A549 (cell line): Measurements from ENCODE around the gene JAKMIP2. TPM values are rescaled to one million over a fixed set of nuclear protein-coding genes. Genes with fewer than 3 reads are reported as not detected.
"Not testable (repeated sequence)": the region's sequence is repeated elsewhere in the genome, so short reads cannot be mapped to it uniquely, and the experiment has no call there.

Experiments used
- ATAC-seq, 2 experiments: fragments of 200-7000 bp in 1 of 2; fragments of >200 bp in 1 of 2; cut with Nextera tagmentation in 1 of 2; cut with Tn5 transposase in 1 of 2; 3 replicates each; pipeline versions ENCODE4 v1.8.0 to v1.9.1; 2018 to 2020; ENCODE audit warnings: mild to moderate bottlenecking in 1 of 2, moderate library complexity in 1 of 2
- CTCF ChIA-PET: fragments of 300-600 bp; sonication (Branson Sonifier 250); formaldehyde crosslinking; extraction: SDS; loops from one replicate; lab custom pipeline; 2021; ENCODE audit warnings: antibody characterized with exemption, inconsistent platforms; lab: Yijun Ruan, JAX
- POLR2A ChIA-PET: fragments of 350-600 bp; formaldehyde crosslinking; extraction: SDS; loops from one replicate; lab custom pipeline; 2021; ENCODE audit warnings: antibody characterized with exemption, inconsistent platforms; lab: Yijun Ruan, JAX
- DNase-seq, 2 experiments: peaks; one replicate each; pipeline versions ENCODE4 v3.0.0 to v3.0.0-alpha.2; 2011 to 2016; ENCODE audit warnings: low read depth in 1 of 2, low spot score in 1 of 2
- FAIRE-seq: peaks from 2 replicates; lab custom pipeline; 2011; peaks lifted over from hg19 to GRCh38; lab: Jason Lieb, UNC
- H3K27ac ChIP-seq, 2 experiments: fragments of >200 bp; sonication (Bioruptor Twin); formaldehyde crosslinking; 3 replicates each; pipeline ENCODE4 v1.5.1; 2016 to 2017
- H3K4me1 ChIP-seq: fragments of >200 bp; sonication (Bioruptor Twin); formaldehyde crosslinking; 3 replicates; pipeline ENCODE4 v1.6.1; 2016
- H3K4me2 ChIP-seq: fragments of >200 bp; sonication (Bioruptor Twin); formaldehyde crosslinking; 3 replicates; pipeline ENCODE4 v1.6.1; 2016
- H3K4me3 ChIP-seq: fragments of >200 bp; sonication (Bioruptor Twin); formaldehyde crosslinking; 3 replicates; pipeline ENCODE4 v1.5.1; 2016
- H3K9me3 ChIP-seq: fragments of >200 bp; sonication (Bioruptor Twin); formaldehyde crosslinking; 3 replicates; pipeline ENCODE4 v1.6.1; 2016
- CBX8 ChIP-seq: fragments of 200-600 bp; sonication (generic); IDR thresholded peaks from 2 replicates; pipeline ENCODE4 v1.6.1; 2016
- EHMT2 ChIP-seq: fragments of 200-600 bp; sonication (generic); IDR thresholded peaks from 2 replicates; pipeline ENCODE4 v1.6.1; 2016; ENCODE audit warnings: antibody characterized with exemption, low read depth, mild to moderate bottlenecking, moderate library complexity
- ESRRA ChIP-seq: fragments of 150-350 bp; IDR thresholded peaks from 2 replicates; pipeline ENCODE4 v1.6.1; 2014; ENCODE audit warnings: mild to moderate bottlenecking, low read length, borderline replicate concordance
- FOSB ChIP-seq: fragments of 250-450 bp; sonication (Bioruptor Pico); IDR thresholded peaks from 2 replicates; pipeline ENCODE4 v1.5.0; 2020; ENCODE audit warnings: mild to moderate bottlenecking, moderate library complexity
- HEYL ChIP-seq: fragments of 250-450 bp; sonication (Bioruptor Pico); IDR thresholded peaks from 2 replicates; pipeline ENCODE4 v1.8.0; 2021; ENCODE audit warnings: mild to moderate bottlenecking, moderate library complexity
- JUNB ChIP-seq: fragments of >200 bp; sonication (Bioruptor Twin); formaldehyde crosslinking; IDR thresholded peaks from 2 replicates; pipeline ENCODE4 v1.6.1; 2016
- MYC ChIP-seq: IDR thresholded peaks from 2 replicates; pipeline ENCODE4 v1.6.1; 2012; ENCODE audit warnings: mild to moderate bottlenecking, inconsistent platforms, low read length, improper control_type of control experiment, borderline replicate concordance
- NPAS2 ChIP-seq: fragments of 250-450 bp; sonication (Bioruptor Pico); IDR thresholded peaks from 2 replicates; pipeline ENCODE4 v1.8.0; 2022; ENCODE audit warnings: mild to moderate bottlenecking, moderate library complexity, borderline replicate concordance
- POLR2A ChIP-seq: IDR thresholded peaks from 2 replicates; pipeline ENCODE4 v1.6.1; 2012; ENCODE audit warnings: mild to moderate bottlenecking, low read length
- POLR2AphosphoS2 ChIP-seq: conservative IDR thresholded peaks from 2 replicates; pipeline ENCODE4 v1.6.1; 2012; ENCODE audit warnings: low read length, improper control_type of control experiment, inconsistent platforms
- RAD21 ChIP-seq, 2 experiments: fragments of >200 bp in 1 of 2; sonication (Bioruptor Twin) in 1 of 2; formaldehyde crosslinking in 1 of 2; IDR thresholded peaks in 1 of 2; conservative IDR thresholded peaks in 1 of 2; 2 replicates in 1 of 2; 3 replicates in 1 of 2; pipeline ENCODE4 v1.6.1; 2012 to 2018; ENCODE audit warnings: inconsistent platforms in 1 of 2
- SMC3 ChIP-seq: fragments of >200 bp; sonication (Bioruptor Twin); formaldehyde crosslinking; IDR thresholded peaks from 3 replicates; pipeline ENCODE4 v1.6.1; 2018; ENCODE audit warnings: inconsistent platforms
- SREBF2 ChIP-seq: fragments of 450-650 bp; IDR thresholded peaks from 2 replicates; pipeline ENCODE4 v1.6.1; 2014; ENCODE audit warnings: mild to moderate bottlenecking, moderate library complexity
- ZC3H11A ChIP-seq: fragments of 450-650 bp; IDR thresholded peaks from 2 replicates; pipeline ENCODE4 v1.6.1; 2014; ENCODE audit warnings: antibody characterized with exemption, mild to moderate bottlenecking
- ZFP36 ChIP-seq: fragments of 450-650 bp; IDR thresholded peaks from 2 replicates; pipeline ENCODE4 v1.6.1; 2014; ENCODE audit warnings: borderline replicate concordance; ENCODE audit not compliant: partially characterized antibody
- ZSCAN20 ChIP-seq: fragments of 250-450 bp; sonication (Bioruptor Pico); IDR thresholded peaks from 2 replicates; pipeline ENCODE4 v1.8.0; 2022; ENCODE audit warnings: mild to moderate bottlenecking, moderate library complexity
- WGBS: methylation state at CpG from one replicate; pipeline ENCODE4 v1.1.6; 2017; ENCODE audit errors: missing lambda C conversion rate; 5-methylcytosine and 5-hydroxymethylcytosine counted together
- polyA plus RNA-seq, 4 experiments: library from polyadenylated mRNA; depleted of rRNA in 3 of 4; stranded (reverse); fragments of >200 nt; fragmentation: RNase III in 1 of 4; extraction: RNeasy Plus Mini Kit Qiagen cat#74134 plus additional on column Dnase treatment in 1 of 4; gene quantifications; 2 replicates in 3 of 4; 3 replicates in 1 of 4; pipeline ENCODE4 v1.2.3, GENCODE V29; 2011 to 2017
- TF ChIP-seq, protein P1 (sequence below): fragments of >200 bp; sonication (Bioruptor Twin); formaldehyde crosslinking; IDR thresholded peaks from 3 replicates; pipeline ENCODE4 v1.6.1; 2016
- TF ChIP-seq, protein P2 (sequence below): fragments of 150-350 bp; IDR thresholded peaks from 2 replicates; pipeline ENCODE4 v1.6.1; 2014; ENCODE audit warnings: low read depth, mild to moderate bottlenecking, low read length
- TF ChIP-seq, protein P3 (sequence below): fragments of 250-450 bp; sonication (Bioruptor Pico); IDR thresholded peaks from 2 replicates; pipeline ENCODE4 v1.5.0; 2021; ENCODE audit warnings: mild to moderate bottlenecking, moderate library complexity, borderline replicate concordance
- TF ChIP-seq, protein P4 (sequence below): fragments of >200 bp; sonication (Bioruptor Twin); formaldehyde crosslinking; IDR thresholded peaks from 3 replicates; pipeline ENCODE4 v1.5.1; 2016

Gene JAKMIP2
- polyA plus RNA-seq, 2 of the 4 experiments (the other 2 are of a cell fraction) = 0.01 TPM; not detected in 1

DNA sequence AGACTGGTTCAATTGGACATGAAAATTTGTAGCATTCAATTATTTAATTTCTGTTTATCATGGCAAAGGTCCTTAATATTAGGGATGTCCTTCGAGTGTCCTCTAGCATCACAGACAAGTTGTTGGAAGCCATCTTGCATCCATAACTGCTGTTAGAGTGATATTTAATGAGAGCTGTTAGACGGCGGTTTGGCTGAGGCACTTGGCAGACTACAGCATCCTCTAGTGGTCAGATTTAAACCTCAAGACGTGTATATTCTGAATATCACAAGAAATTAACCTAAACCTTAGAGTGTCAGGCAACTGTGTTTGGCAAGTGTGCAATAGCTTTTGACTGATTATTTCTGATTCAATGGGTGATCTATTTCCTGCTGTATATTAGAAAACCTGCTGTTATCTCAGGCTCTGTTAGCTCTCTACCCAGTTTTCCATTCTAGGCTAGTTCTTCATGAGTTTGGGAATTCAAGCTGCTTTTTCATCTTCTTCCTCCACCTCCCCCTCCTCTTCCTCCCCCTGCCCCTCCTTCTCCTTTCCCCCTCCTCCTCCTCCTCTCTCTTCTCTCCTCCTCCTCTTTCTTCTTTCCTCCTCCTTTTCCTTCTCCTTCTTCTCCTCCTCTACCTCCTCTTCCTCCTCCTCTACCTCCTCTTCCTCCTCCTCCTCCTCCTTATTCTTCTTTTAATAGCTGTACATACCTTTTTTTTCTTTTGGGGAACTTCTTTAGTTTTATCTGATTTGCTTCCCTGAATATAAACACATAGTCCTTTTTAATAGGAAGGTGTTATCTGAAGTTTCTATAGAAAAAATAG is 40.4 kb upstream of the JAKMIP2 start:
- Histone ChIP-seq H3K4me2 (no peak overlapping the region), H3K4me1 (no peaks in the 10 kb centered on the region), H3K4me3 (no peak overlapping the region), H3K9me3 (no peaks in the 10 kb centered on the region), H3K27ac (no peak overlapping the region)
- ATAC-seq (peak; percentile 89 to 94), FAIRE-seq (peak; percentile 59), DNase-seq (peak; percentile 18 to 69)
- 11% methylated on average over 4 of the region's 4 CpGs for WGBS
- ChIA-PET CTCF (interaction anchor here (0.5 to 5.5 kb wide), 34 partner anchors 8 to 885 kb away, joined by 3 to 68 read pairs (median 4); no protein-coding TSS in a partner anchor), POLR2A (no interaction called here)
- TF ChIP-seq, protein P1, sequence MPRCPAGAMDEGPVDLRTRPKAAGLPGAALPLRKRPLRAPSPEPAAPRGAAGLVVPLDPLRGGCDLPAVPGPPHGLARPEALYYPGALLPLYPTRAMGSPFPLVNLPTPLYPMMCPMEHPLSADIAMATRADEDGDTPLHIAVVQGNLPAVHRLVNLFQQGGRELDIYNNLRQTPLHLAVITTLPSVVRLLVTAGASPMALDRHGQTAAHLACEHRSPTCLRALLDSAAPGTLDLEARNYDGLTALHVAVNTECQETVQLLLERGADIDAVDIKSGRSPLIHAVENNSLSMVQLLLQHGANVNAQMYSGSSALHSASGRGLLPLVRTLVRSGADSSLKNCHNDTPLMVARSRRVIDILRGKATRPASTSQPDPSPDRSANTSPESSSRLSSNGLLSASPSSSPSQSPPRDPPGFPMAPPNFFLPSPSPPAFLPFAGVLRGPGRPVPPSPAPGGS = no peak
- no peak for TF ChIP-seq ZC3H11A
- TF ChIP-seq ZSCAN20 (CRISPR knock-in tag) = no peak
- TF ChIP-seq HEYL (CRISPR knock-in tag) = no peak
- no peak for TF ChIP-seq POLR2A
- no peak for TF ChIP-seq POLR2AphosphoS2
- TF ChIP-seq, protein P2, sequence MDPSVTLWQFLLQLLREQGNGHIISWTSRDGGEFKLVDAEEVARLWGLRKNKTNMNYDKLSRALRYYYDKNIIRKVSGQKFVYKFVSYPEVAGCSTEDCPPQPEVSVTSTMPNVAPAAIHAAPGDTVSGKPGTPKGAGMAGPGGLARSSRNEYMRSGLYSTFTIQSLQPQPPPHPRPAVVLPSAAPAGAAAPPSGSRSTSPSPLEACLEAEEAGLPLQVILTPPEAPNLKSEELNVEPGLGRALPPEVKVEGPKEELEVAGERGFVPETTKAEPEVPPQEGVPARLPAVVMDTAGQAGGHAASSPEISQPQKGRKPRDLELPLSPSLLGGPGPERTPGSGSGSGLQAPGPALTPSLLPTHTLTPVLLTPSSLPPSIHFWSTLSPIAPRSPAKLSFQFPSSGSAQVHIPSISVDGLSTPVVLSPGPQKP = no peak
- TF ChIP-seq, protein P3, sequence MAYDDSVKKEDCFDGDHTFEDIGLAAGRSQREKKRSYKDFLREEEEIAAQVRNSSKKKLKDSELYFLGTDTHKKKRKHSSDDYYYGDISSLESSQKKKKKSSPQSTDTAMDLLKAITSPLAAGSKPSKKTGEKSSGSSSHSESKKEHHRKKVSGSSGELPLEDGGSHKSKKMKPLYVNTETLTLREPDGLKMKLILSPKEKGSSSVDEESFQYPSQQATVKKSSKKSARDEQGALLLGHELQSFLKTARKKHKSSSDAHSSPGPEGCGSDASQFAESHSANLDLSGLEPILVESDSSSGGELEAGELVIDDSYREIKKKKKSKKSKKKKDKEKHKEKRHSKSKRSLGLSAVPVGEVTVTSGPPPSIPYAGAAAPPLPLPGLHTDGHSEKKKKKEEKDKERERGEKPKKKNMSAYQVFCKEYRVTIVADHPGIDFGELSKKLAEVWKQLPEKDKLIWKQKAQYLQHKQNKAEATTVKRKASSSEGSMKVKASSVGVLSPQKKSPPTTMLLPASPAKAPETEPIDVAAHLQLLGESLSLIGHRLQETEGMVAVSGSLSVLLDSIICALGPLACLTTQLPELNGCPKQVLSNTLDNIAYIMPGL (CRISPR knock-in tag) = no peak
- TF ChIP-seq EHMT2 = no peak
- peak; percentile 56 for TF ChIP-seq SMC3
- TF ChIP-seq, protein P4, sequence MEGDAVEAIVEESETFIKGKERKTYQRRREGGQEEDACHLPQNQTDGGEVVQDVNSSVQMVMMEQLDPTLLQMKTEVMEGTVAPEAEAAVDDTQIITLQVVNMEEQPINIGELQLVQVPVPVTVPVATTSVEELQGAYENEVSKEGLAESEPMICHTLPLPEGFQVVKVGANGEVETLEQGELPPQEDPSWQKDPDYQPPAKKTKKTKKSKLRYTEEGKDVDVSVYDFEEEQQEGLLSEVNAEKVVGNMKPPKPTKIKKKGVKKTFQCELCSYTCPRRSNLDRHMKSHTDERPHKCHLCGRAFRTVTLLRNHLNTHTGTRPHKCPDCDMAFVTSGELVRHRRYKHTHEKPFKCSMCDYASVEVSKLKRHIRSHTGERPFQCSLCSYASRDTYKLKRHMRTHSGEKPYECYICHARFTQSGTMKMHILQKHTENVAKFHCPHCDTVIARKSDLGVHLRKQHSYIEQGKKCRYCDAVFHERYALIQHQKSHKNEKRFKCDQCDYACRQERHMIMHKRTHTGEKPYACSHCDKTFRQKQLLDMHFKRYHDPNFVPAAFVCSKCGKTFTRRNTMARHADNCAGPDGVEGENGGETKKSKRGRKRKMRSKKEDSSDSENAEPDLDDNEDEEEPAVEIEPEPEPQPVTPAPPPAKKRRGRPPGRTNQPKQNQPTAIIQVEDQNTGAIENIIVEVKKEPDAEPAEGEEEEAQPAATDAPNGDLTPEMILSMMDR = peak; percentile 72
- TF ChIP-seq SREBF2 = no peak
- no peak for TF ChIP-seq CBX8
- TF ChIP-seq MYC = no peak
- no peak for TF ChIP-seq ZFP36
- peak; percentile 67 to 83 for TF ChIP-seq RAD21 (conservative IDR thresholded peaks at IDR 0.05 in 1 of 2, IDR thresholded peaks at IDR 0.05 in 1 of 2)
- no peak for TF ChIP-seq JUNB
- TF ChIP-seq ESRRA = no peak
- no peak for TF ChIP-seq FOSB
- no peak for TF ChIP-seq NPAS2 (CRISPR knock-in tag)

DNA sequence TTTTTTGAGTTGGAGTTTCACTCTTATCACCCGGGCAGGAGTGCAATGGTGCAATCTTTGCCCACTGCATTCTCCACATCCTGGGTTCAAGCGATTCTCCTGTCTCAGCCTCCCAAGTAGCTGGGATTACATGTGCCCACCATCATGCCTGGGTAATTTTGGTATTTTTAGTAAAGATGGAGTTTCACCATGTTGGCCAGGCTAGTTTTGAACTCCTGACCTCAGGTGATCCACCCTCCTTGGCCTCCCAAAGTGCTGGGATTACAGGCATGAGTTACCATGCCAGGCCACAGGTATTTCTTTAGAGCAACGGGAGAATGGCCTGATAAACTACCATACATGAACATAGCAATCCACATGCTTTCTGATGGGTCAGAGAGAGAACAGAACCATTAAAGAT is 39.7 kb upstream of the JAKMIP2 start:
- H3K27ac ChIP-seq, H3K4me2 ChIP-seq, POLR2A ChIA-PET, H3K4me1 ChIP-seq, H3K9me3 ChIP-seq, DNase-seq, FAIRE-seq, H3K4me3 ChIP-seq, ATAC-seq: not testable (repeated sequence)
- WGBS = 42% methylated on average over 3 of the region's 3 CpGs
- CTCF ChIA-PET = interaction anchor here (0.8 to 5.5 kb wide), 24 partner anchors 8 to 205 kb away, joined by 3 to 68 read pairs (median 4); no protein-coding TSS in a partner anchor
